Activated CD8-positive, alpha-beta memory T cell treated with anti-CD3 and anti-CD28 coated beads, Interleukin-2, amount 10 ng/mL, durations not matched to agents 7 days and 5 days (primary cell): ENCODE results near the gene SCNN1B. TPM values are rescaled to one million over a fixed set of nuclear protein-coding genes. Genes with fewer than 3 reads are reported as not detected.
A peak's percentile ranks its signal among the peaks of the same experiment; 100 is the strongest.
"Not testable (repeated sequence)": the region's sequence is repeated elsewhere in the genome, so short reads cannot be mapped to it uniquely, and the experiment has no call there.

Experiments
- ATAC-seq: fragments of 150-1000 bp; cut with Tn5 transposase; one replicate; pipeline ENCODE4 v1.10.0; 2021; ENCODE audit warnings: moderate library complexity
- CTCF ChIA-PET: fragments of 350-600 bp; sonication (Branson Sonifier 250); formaldehyde crosslinking; loops from one replicate; lab custom pipeline; 2021; ENCODE audit warnings: antibody characterized with exemption; lab: Charles Lee
- DNase-seq: peaks from one replicate; pipeline ENCODE4 v3.0.0-alpha.2; 2020
- H3K27ac Mint-ChIP-seq: one replicate; pipeline ENCODE4 v1.8.0; 2021; ENCODE audit warnings: mild to moderate bottlenecking, mixed read lengths
- H3K27me3 Mint-ChIP-seq: one replicate; pipeline ENCODE4 v1.8.0; 2021; ENCODE audit warnings: mixed read lengths
- H3K36me3 Mint-ChIP-seq: one replicate; pipeline ENCODE4 v1.8.0; 2021; ENCODE audit warnings: mild to moderate bottlenecking, mixed read lengths
- H3K4me1 Mint-ChIP-seq: one replicate; pipeline ENCODE4 v1.8.0; 2021; ENCODE audit warnings: mixed read lengths
- H3K4me3 Mint-ChIP-seq: one replicate; pipeline ENCODE4 v1.8.0; 2021; ENCODE audit warnings: mild to moderate bottlenecking, moderate library complexity, mixed read lengths
- H3K9me3 Mint-ChIP-seq: one replicate; pipeline ENCODE4 v1.8.0; 2022; ENCODE audit warnings: low read depth, mixed read lengths
- total RNA-seq, 2 experiments: library from RNA; stranded (reverse); gene quantifications; one replicate each; pipeline ENCODE4 v1.2.3, GENCODE V29; 2021

SCNN1B gene
- not detected for total RNA-seq

- no peak within 1 kb of the TSS for H3K27ac Mint-ChIP-seq
- no peaks in the 10 kb centered on the region for H3K9me3 Mint-ChIP-seq
- H3K27me3 Mint-ChIP-seq = peaks cover 53% of the 10 kb centered on the region
- H3K36me3 Mint-ChIP-seq = no peaks in the 10 kb centered on the region
- no peaks in the 10 kb centered on the region for H3K4me1 Mint-ChIP-seq
- no peak for ATAC-seq
- DNase-seq = no peak
- H3K4me3 Mint-ChIP-seq = no peak within 1 kb of the TSS
- CTCF ChIA-PET = interaction anchor here (1.0 kb wide), 1 partner anchor 134 kb away, joined by 3 read pairs; no protein-coding TSS in a partner anchor
Measured at GRCh38 chr16:23302045-23302956, at the start of gene SCNN1B. TSS of gene SCNN1B (plus strand) at chr16:23302302. CDS start at chr16:23348600, 46,298 bp downstream.

GRCh38 chr16:23252310-23252709 is 49.8 kb upstream of the SCNN1B start:
- peak; percentile 42 for DNase-seq
- Mint-ChIP-seq H3K27ac (no peak overlapping the region), H3K4me1 (no peaks in the 10 kb centered on the region), H3K9me3 (no peaks in the 10 kb centered on the region), H3K4me3 (no peak overlapping the region), H3K27me3 (peaks cover 4% of the 10 kb centered on the region), H3K36me3 (no peaks in the 10 kb centered on the region)
- CTCF ChIA-PET = no interaction called here
- no peak for ATAC-seq

- CTCF ChIA-PET, H3K36me3 Mint-ChIP-seq, H3K9me3 Mint-ChIP-seq, H3K4me3 Mint-ChIP-seq, H3K4me1 Mint-ChIP-seq, ATAC-seq, H3K27me3 Mint-ChIP-seq, H3K27ac Mint-ChIP-seq, DNase-seq: not testable (repeated sequence)
Measured at GRCh38 chr16:23253650-23254049, 48.5 kb upstream of the SCNN1B start.

DNA sequence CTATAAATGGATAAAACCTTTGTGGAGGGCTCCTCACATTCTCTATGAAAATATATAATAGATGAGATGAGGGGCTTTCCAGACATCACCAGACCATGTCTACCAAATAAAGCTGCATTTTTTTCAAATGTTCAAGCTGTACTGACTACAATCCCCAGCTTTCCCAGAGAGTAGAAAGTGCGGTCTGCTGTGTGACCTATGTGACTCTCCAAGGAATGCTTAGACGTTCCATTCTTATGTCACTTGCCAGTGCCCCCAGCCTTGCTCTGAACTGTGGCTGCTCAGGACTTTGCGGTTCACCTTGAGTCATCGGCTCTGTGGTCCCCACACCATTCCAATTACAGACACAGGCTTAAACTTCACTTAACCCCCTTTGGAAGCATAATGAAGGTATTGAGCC is 47.8 kb upstream of the SCNN1B start:
- CTCF ChIA-PET = no interaction called here
- Mint-ChIP-seq H3K4me3 (no peak overlapping the region), H3K4me1 (no peaks in the 10 kb centered on the region), H3K27ac (no peak overlapping the region), H3K9me3 (no peaks in the 10 kb centered on the region), H3K36me3 (no peaks in the 10 kb centered on the region), H3K27me3 (peaks cover 6% of the 10 kb centered on the region)
- DNase-seq (peak; percentile 41), ATAC-seq (no peak)

- H3K27me3 Mint-ChIP-seq = peaks cover 4% of the 10 kb centered on the region
- CTCF ChIA-PET = no interaction called here
- no peaks in the 10 kb centered on the region for H3K4me1 Mint-ChIP-seq
- H3K27ac Mint-ChIP-seq = no peak overlapping the region
- H3K9me3 Mint-ChIP-seq = no peaks in the 10 kb centered on the region
- no peak overlapping the region for H3K4me3 Mint-ChIP-seq
- H3K36me3 Mint-ChIP-seq = no peaks in the 10 kb centered on the region
- ATAC-seq (no peak), DNase-seq (no peak)
Measured at GRCh38 chr16:23255000-23255399, 47.1 kb upstream of the SCNN1B start.

- CTCF ChIA-PET = no interaction called here
- Mint-ChIP-seq H3K4me3 (no peak overlapping the region), H3K27me3 (peaks cover 4% of the 10 kb centered on the region), H3K9me3 (no peaks in the 10 kb centered on the region), H3K4me1 (no peaks in the 10 kb centered on the region), H3K36me3 (no peaks in the 10 kb centered on the region), H3K27ac (no peak overlapping the region)
- ATAC-seq = no peak
- no peak for DNase-seq
Measured at GRCh38 chr16:23256440-23256839, 45.7 kb upstream of the SCNN1B start.

- Mint-ChIP-seq H3K27me3 (peaks cover 4% of the 10 kb centered on the region), H3K9me3 (no peaks in the 10 kb centered on the region), H3K27ac (no peak overlapping the region), H3K36me3 (no peaks in the 10 kb centered on the region), H3K4me3 (no peak overlapping the region), H3K4me1 (no peaks in the 10 kb centered on the region)
- ATAC-seq (no peak), DNase-seq (no peak)
- CTCF ChIA-PET = no interaction called here
Measured at GRCh38 chr16:23257682-23258081, 44.4 kb upstream of the SCNN1B start.

DNA sequence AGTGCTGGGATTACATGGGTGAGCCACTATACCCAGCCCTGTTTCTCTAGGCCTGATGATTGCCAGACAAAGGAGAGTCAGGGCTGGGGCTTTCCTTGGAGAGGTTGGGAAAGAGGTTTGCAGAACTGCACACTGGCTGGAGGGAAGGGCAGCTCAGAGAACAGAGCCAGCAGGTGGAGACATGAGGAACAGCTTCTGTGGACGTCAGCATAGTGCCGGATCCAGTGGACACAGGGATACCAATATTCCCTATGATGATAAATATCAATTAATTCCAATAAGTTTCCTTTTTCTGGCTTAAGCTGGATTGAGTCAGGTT is 43.2 kb upstream of the SCNN1B start:
- Mint-ChIP-seq H3K4me3 (no peak overlapping the region), H3K36me3 (no peaks in the 10 kb centered on the region), H3K27ac (no peak overlapping the region), H3K9me3 (no peaks in the 10 kb centered on the region), H3K27me3 (peaks cover 4% of the 10 kb centered on the region), H3K4me1 (no peaks in the 10 kb centered on the region)
- CTCF ChIA-PET = no interaction called here
- DNase-seq (no peak), ATAC-seq (no peak)

GRCh38 chr16:23267647-23268046 is 34.5 kb upstream of the SCNN1B start:
- Mint-ChIP-seq H3K27ac (no peak overlapping the region), H3K4me3 (no peak overlapping the region), H3K27me3 (peaks cover 5% of the 10 kb centered on the region), H3K4me1 (no peaks in the 10 kb centered on the region), H3K9me3 (no peaks in the 10 kb centered on the region), H3K36me3 (no peaks in the 10 kb centered on the region)
- ATAC-seq (no peak), DNase-seq (no peak)
- CTCF ChIA-PET = no interaction called here

DNA sequence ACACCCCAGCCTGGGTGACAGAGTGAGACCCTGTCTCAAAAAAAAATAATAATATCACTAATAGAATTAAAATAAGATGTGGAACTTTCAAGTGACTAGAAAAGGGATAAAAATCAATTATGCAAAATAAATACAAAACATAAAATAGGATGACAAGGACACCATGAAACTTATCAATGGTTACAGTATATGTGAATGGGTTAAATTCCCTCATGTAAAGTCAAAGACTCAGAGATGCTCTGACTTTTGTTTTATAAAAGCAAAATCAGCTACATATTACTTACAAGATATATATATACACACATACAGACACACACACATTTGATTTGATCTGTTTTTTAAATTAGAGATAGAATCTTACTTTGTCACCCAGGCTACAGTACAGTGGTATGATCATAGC is 33.5 kb upstream of the SCNN1B start:
- H3K4me3 Mint-ChIP-seq = no peak overlapping the region
- H3K27me3 Mint-ChIP-seq = peaks cover 5% of the 10 kb centered on the region
- ATAC-seq = no peak
- CTCF ChIA-PET = no interaction called here
- H3K27ac Mint-ChIP-seq = no peak overlapping the region
- H3K4me1 Mint-ChIP-seq = no peaks in the 10 kb centered on the region
- no peaks in the 10 kb centered on the region for H3K36me3 Mint-ChIP-seq
- no peak for DNase-seq
- no peaks in the 10 kb centered on the region for H3K9me3 Mint-ChIP-seq

DNA sequence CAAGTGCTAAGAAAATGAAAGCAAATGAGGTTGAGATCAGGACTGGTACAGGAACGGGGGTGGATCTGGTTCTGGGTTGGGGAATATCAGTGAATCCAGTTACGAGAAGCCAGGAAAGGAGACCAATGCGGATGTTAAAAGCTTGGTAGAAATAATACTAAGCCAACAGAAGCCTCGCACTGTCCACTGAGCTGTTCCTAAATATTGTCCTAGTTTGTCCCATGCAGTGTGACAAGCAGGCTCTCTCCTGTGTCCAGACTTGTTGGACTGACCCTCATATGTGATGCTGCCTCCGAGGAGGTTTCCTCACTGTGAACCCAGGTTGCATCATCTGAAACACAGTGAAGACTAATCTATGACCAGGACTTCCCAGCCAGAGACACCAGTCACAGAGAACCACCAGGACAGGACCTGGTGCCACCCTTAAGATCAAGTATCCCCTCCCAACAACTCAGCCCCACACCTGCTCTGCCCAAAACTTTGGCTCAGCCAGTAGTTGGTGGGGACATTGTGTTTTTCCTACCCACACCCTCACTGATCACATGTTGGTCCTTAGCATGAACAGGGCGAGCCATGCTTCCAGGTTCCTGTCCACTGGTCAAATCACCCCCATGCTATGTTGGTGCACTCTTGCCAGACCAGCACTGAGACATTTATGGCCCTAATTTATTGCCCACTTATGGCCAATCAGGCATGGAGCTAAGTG is 32.7 kb upstream of the SCNN1B start:
- Mint-ChIP-seq H3K27me3 (peaks cover 7% of the 10 kb centered on the region), H3K9me3 (no peaks in the 10 kb centered on the region), H3K4me1 (no peaks in the 10 kb centered on the region), H3K4me3 (no peak overlapping the region), H3K36me3 (no peaks in the 10 kb centered on the region), H3K27ac (no peak overlapping the region)
- ATAC-seq = no peak
- CTCF ChIA-PET = no interaction called here
- DNase-seq = no peak

- CTCF ChIA-PET = no interaction called here
Measured at GRCh38 chr16:23270654-23271053, 31.4 kb upstream of the SCNN1B start.

GRCh38 chr16:23274968-23275367 is 27.1 kb upstream of the SCNN1B start:
- no peaks in the 10 kb centered on the region for H3K36me3 Mint-ChIP-seq
- DNase-seq (no peak), ATAC-seq (no peak)
- CTCF ChIA-PET = no interaction called here
- peaks cover 19% of the 10 kb centered on the region for H3K27me3 Mint-ChIP-seq
- H3K4me3 Mint-ChIP-seq = no peak overlapping the region
- H3K9me3 Mint-ChIP-seq = no peaks in the 10 kb centered on the region
- no peak overlapping the region for H3K27ac Mint-ChIP-seq
- no peaks in the 10 kb centered on the region for H3K4me1 Mint-ChIP-seq

More at GRCh38 chr16:23270654-23271053, 31.4 kb upstream of the SCNN1B start:
- H3K27ac Mint-ChIP-seq = no peak overlapping the region
- no peak for ATAC-seq
- H3K9me3 Mint-ChIP-seq = no peaks in the 10 kb centered on the region
- peaks cover 5% of the 10 kb centered on the region for H3K27me3 Mint-ChIP-seq
- no peak for DNase-seq
- no peaks in the 10 kb centered on the region for H3K4me1 Mint-ChIP-seq
- no peak overlapping the region for H3K4me3 Mint-ChIP-seq
- H3K36me3 Mint-ChIP-seq = no peaks in the 10 kb centered on the region

GRCh38 chr16:23276821-23277220 is 25.3 kb upstream of the SCNN1B start:
- no peak overlapping the region for H3K4me3 Mint-ChIP-seq
- ATAC-seq (no peak), DNase-seq (no peak)
- H3K27ac Mint-ChIP-seq = no peak overlapping the region
- H3K27me3 Mint-ChIP-seq = peaks cover 23% of the 10 kb centered on the region
- H3K4me1 Mint-ChIP-seq = no peaks in the 10 kb centered on the region
- CTCF ChIA-PET = no interaction called here
- no peaks in the 10 kb centered on the region for H3K9me3 Mint-ChIP-seq
- H3K36me3 Mint-ChIP-seq = no peaks in the 10 kb centered on the region
